ENCODE data around the gene TMEM59L. TPM values are rescaled to one million over a fixed set of nuclear protein-coding genes. Genes with fewer than 3 reads are reported as not detected.

TMEM59L gene
- total and polyA plus RNA-seq, 2 of the 4 experiments (the other 2 are of a cell fraction): under 0.01 to 5.9 TPM

DNA sequence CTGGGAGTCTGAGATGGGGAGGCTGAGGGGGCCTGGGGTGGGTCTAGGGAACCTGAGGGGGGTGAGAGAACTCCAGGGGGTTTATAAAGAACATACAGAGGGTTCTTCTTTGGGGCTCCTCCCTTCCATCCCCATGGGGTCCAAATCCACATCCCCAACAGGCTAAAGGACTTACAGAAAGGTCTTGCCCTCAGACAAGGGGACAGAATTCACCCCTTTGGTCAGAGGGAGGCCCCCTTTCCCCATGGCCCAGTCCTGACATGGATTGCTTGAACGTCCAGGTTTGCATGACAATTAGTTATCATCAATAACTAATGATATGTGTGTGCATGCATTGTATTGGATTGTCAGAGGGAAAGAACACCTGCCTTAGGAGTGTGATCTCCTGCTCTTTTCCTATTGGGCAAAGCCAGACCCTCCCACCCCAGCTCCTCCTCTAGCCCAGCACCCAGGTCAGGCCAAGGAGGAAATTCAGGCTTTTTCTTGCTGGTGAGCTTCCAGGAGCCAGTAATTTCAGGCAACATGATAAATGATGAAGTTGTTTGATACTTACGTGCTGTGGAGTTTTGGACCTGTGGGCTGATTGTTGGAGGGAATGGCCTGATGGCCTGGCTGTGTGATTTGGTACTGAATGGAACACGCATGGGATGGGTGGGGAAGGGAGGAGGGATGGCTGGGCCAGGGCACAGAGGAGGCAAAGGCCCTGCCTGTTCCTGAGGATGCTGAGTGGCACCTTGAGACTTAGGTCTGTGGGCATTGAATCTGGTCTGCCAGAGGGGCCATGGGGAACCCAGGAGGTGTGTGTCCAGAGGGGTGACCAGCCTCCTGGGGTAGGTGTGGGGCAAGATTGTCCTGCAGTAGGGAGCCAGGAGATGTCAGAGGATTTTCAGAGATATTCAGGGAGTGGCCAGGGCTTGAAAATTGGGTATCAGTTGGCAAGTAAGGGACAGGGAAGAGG lies 25.3 kb downstream of the TMEM59L start:
- intact Hi-C loops (cut with micrococcal nuclease): no loop called here
- Histone ChIP-seq H3K27ac (ENCODE audit: insufficient read depth, low read length) (no peak overlapping the region), H2AFZ (replicated peaks; ENCODE audit: low read length, poor library complexity) (peak overlapping the region; percentile 58), H3K4ac (ENCODE audit: low read depth, low read length) (no peak overlapping the region), H3K14ac (replicated peaks; ENCODE audit: low read depth, low read length) (no peak overlapping the region; the same call in 1 of the 2 replicates), H2AK9ac (replicated peaks; ENCODE audit: low read depth, low read length, poor library complexity) (peak overlapping the region; percentile 55), H3K27me3 (ENCODE audit: control insufficient read depth, insufficient read depth, low read length) (no peaks in the 10 kb centered on the region), H2BK15ac (ENCODE audit: low read depth, low read length) (no peak overlapping the region), H3K9me1 (ENCODE audit: insufficient read depth, low read length) (peaks cover 15% of the 10 kb centered on the region), H3K4me1 (ENCODE audit: control insufficient read depth, insufficient read depth, low read length) (peaks cover 7% of the 10 kb centered on the region), H3K9me3 (ENCODE audit: control insufficient read depth, insufficient read depth, low read length) (no peaks in the 10 kb centered on the region), H2BK120ac (ENCODE audit: low read depth, low read length) (no peak overlapping the region), H4K91ac (ENCODE audit: insufficient read depth, low read depth, low read length) (no peak overlapping the region), H3K23ac (ENCODE audit: low read depth, low read length) (peak overlapping the region; percentile 13; the same call in 1 of the 2 replicates), H2BK20ac (ENCODE audit: low read depth, low read length) (no peak overlapping the region), H3K79me1 (ENCODE audit: low read depth in 1 of 2, low read length in 2 of 2) (peaks cover 14 to 38% of the 10 kb centered on the region in 2 experiments), H4K5ac (ENCODE audit: low read depth, low read length) (no peak overlapping the region), H4K8ac (ENCODE audit: low read depth in 2 of 2, low read length in 2 of 2) (no peak overlapping the region; a peak in 2 of 4 replicates), H3K56ac (ENCODE audit: extremely low read depth, insufficient read depth, low read length) (no peak overlapping the region), H3K18ac (ENCODE audit: low read depth, low read length) (no peak overlapping the region), H3K36me3 (ENCODE audit: control insufficient read depth, insufficient read depth, low read length) (no peaks in the 10 kb centered on the region), H2BK5ac (ENCODE audit: low read depth, low read length, poor library complexity, severe bottlenecking) (no peak overlapping the region), H3K4me2 (ENCODE audit: low read depth, low read length) (peak overlapping the region; percentile 97), H3K9ac (ENCODE audit: low read depth, low read length) (no peak overlapping the region; the same call in 1 of the 2 replicates), H3K4me3 (ENCODE audit: insufficient read depth, low read depth, low read length) (peak overlapping the region; percentile 98), H2AK5ac (ENCODE audit: low read depth, low read length) (peak overlapping the region; percentile 43), H4K20me1 (ENCODE audit: insufficient read depth, low read length) (peaks cover 3% of the 10 kb centered on the region)
- CTCF ChIA-PET: no interaction called here
- no peak for DNase-seq
- no TSS peak for BruUV-seq (replicated peaks)
- POLR2A ChIA-PET (ENCODE audit: unreplicated experiment): no interaction called here
- 100% methylated on average over 1 of the region's 3 CpGs; no CpG with 5 or more reads in 1 of the 2 experiments for WGBS, 2 experiments (ENCODE audit: extremely low coverage in 2 of 2, insufficient read length in 1 of 2)
- dilution Hi-C loops (cut with HindIII; ENCODE audit: low sequenced_read_pairs, unreplicated experiment): no loop called here
- TF ChIP-seq, protein P1, sequence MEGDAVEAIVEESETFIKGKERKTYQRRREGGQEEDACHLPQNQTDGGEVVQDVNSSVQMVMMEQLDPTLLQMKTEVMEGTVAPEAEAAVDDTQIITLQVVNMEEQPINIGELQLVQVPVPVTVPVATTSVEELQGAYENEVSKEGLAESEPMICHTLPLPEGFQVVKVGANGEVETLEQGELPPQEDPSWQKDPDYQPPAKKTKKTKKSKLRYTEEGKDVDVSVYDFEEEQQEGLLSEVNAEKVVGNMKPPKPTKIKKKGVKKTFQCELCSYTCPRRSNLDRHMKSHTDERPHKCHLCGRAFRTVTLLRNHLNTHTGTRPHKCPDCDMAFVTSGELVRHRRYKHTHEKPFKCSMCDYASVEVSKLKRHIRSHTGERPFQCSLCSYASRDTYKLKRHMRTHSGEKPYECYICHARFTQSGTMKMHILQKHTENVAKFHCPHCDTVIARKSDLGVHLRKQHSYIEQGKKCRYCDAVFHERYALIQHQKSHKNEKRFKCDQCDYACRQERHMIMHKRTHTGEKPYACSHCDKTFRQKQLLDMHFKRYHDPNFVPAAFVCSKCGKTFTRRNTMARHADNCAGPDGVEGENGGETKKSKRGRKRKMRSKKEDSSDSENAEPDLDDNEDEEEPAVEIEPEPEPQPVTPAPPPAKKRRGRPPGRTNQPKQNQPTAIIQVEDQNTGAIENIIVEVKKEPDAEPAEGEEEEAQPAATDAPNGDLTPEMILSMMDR (conservative IDR thresholded peaks at IDR 0.05; ENCODE audit: low read depth, low read length): peak; percentile 12; the same call in 1 of the 2 replicates
- TF ChIP-seq BHLHE40 (IDR thresholded peaks at IDR 0.05; ENCODE audit: low read depth, low read length): no peak
- no peak for ATAC-seq (ENCODE audit: low read depth)
- in situ Hi-C loops (cut with MboI; ENCODE audit: low sequenced_read_pairs): no loop called here

Measured in IMR-90 (cell line).